Panc1 (cell line): ENCODE data around the gene SCAF1.

Experiments
- CTCF ChIP-seq: fragments of 450-650 bp; IDR thresholded peaks from 2 replicates; pipeline ENCODE4 v1.5.1; 2017; ENCODE audit warnings: mild to moderate bottlenecking
- POLR2AphosphoS5 ChIP-seq: IDR thresholded peaks from 2 replicates; pipeline ENCODE4 v1.6.1; 2012; ENCODE audit warnings: mild to moderate bottlenecking, low read depth, low read length, moderate library complexity
- REST ChIP-seq, 2 experiments: IDR thresholded peaks; 2 replicates each; pipeline ENCODE4 v1.6.1; 2011 to 2012; ENCODE audit warnings: low read depth in 2 of 2, control low read depth in 1 of 2, low read length in 1 of 2, mild to moderate bottlenecking in 1 of 2, moderate library complexity in 1 of 2; ENCODE audit not compliant: insufficient read depth in 1 of 2
- SIN3A ChIP-seq: IDR thresholded peaks from 2 replicates; pipeline ENCODE4 v1.6.1; 2012; ENCODE audit warnings: low read depth, mild to moderate bottlenecking, low read length, moderate library complexity, borderline replicate concordance; ENCODE audit not compliant: insufficient read depth
- TCF7L2 ChIP-seq: IDR thresholded peaks from 2 replicates; pipeline ENCODE4 v1.6.1; 2011; ENCODE audit warnings: mild to moderate bottlenecking, low read depth, low read length, inconsistent platforms

GRCh38 chr19:49666120-49666444 lies 24.1 kb downstream of the SCAF1 start:
- TF ChIP-seq CTCF (no peak), TCF7L2 (no peak), POLR2AphosphoS5 (no peak), REST (IDR thresholded peaks at IDR 0.05; ENCODE audit: insufficient read depth in 1 of 2, low read depth in 2 of 2, low read length in 1 of 2) (no peak), SIN3A (no peak)
